Pulmonary artery endothelial cell (primary cell): ENCODE results near the gene EFCAB7. TPM values are rescaled to one million over a fixed set of nuclear protein-coding genes. Genes with fewer than 3 reads are reported as not detected.

Source experiments
- DNase-seq: peaks from one replicate; pipeline ENCODE4 v3.0.0-alpha.2; 2011; ENCODE audit warnings: low read depth, low spot score
- total RNA-seq: library from RNA; depleted of rRNA; stranded (reverse); fragments of >200 nt; gene quantifications from 2 replicates; pipeline ENCODE4 v1.2.3, GENCODE V29; 2014

The EFCAB7 gene
- total RNA-seq, 1 donor from 2014 or later: 4.1 TPM

- no peak for DNase-seq
Observed at GRCh38 chr1:63601912-63602311, 78.6 kb downstream of the EFCAB7 start.

- no peak for DNase-seq
Observed at GRCh38 chr1:63602629-63603028, 79.3 kb downstream of the EFCAB7 start.

- no peak for DNase-seq
Observed at GRCh38 chr1:63603810-63604209, 80.5 kb downstream of the EFCAB7 start.

- no peak for DNase-seq
Observed at GRCh38 chr1:63607322-63607721, 84.0 kb downstream of the EFCAB7 start.

GRCh38 chr1:63611231-63611630 is 87.9 kb downstream of the EFCAB7 start:
- no peak for DNase-seq

- DNase-seq: no peak
Observed at GRCh38 chr1:63612564-63612963, 89.2 kb downstream of the EFCAB7 start.

- DNase-seq: no peak
Observed at GRCh38 chr1:63612971-63613370, 89.6 kb downstream of the EFCAB7 start.

GRCh38 chr1:63615768-63616420 is 92.6 kb downstream of the EFCAB7 start:
- DNase-seq: no peak

- DNase-seq: no peak
Observed at GRCh38 chr1:63617450-63617849, 94.1 kb downstream of the EFCAB7 start.

GRCh38 chr1:63618011-63618410 is 94.7 kb downstream of the EFCAB7 start:
- no peak for DNase-seq

GRCh38 chr1:63619558-63619957 is 96.2 kb downstream of the EFCAB7 start:
- no peak for DNase-seq

GRCh38 chr1:63620671-63621070 is 97.3 kb downstream of the EFCAB7 start:
- no peak for DNase-seq

GRCh38 chr1:63621075-63621474 is 97.8 kb downstream of the EFCAB7 start:
- DNase-seq: no peak

- no peak for DNase-seq
Observed at GRCh38 chr1:63621698-63622097, 98.4 kb downstream of the EFCAB7 start.

Other genes starting within 250 kb of the EFCAB7 start
- not detected in 2 replicates for gene FOXD3, start 201.0 kb upstream of the EFCAB7 start, total RNA-seq
- 16.2 and 27.2 TPM in 2 replicates for gene ALG6, start 155.9 kb upstream of the EFCAB7 start, total RNA-seq
- 23.3 and 27.2 TPM in 2 replicates for gene ITGB3BP, start 300 bp upstream of the EFCAB7 start, total RNA-seq
- gene PGM1, start 69.9 kb downstream of the EFCAB7 start, total RNA-seq: 35.4 and 38.5 TPM in 2 replicates